Measurements from ENCODE around the gene RNASE11.
"Not testable (repeated sequence)": the region's sequence is repeated elsewhere in the genome, so short reads cannot be mapped to it uniquely, and the experiment has no call there.

The RNASE11 gene

DNA sequence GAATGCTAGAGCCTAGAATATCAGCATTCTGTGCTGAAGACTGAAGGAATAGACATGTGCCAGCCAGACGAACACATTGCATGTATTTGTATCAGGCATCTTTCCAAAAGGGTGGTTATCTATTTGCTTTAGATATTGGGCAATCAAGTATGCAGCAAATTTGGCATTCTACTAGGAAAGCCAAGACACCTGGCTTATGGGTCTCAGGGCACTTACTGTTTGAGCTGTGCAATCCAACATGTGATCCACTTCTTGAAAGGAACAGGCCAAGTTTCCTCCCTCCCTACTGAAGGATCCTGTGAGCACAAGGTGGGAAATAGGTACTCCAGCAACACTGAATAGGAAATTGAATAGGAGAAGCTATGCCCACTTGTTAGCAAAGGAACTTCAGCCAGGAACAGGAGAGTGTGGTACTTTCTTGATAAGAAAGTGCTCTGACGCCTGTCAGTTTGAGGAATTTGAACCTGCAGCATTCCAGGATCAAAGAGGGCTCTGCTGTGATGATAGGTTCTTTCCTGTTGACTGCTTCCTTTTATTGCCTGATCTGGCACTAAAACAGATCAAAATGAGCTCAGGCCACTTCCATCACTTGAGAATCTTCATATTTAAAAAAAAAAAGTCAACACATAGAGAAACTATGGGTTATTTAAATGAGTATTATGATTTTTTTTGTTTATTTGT, 33.1 kb upstream of the RNASE11 start:
- no peak for TF ChIP-seq CTCF (IDR thresholded peaks at IDR 0.05; ENCODE audit: borderline replicate concordance, insufficient read depth, low read depth, low read length)
- H3K4me3 ChIP-seq (ENCODE audit: low read depth, low read length): no peak overlapping the region

DNA sequence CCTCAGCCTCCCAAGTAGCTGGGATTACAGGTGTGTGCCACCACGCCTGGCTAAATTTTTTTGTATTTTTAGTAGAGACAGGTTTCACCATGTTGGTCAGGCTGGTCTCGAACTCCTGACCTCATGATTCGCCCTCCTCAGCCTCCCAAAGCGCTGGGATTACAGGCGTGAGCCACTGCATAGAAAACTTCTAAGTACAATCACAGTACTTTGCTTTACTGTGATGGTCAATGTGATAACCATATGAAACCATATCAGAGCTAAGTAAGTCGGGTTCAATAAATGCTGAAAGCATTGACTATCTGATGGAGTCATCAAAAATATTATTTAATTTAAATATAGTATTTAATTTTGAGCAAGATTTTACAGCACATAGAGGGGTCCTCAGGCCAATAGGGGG, 31.9 kb upstream of the RNASE11 start:
- H3K4me3 ChIP-seq (ENCODE audit: low read depth, low read length): not testable (repeated sequence)

GRCh38 chr14:20618271-20618749, 30.5 kb upstream of the RNASE11 start:
- H3K4me3 ChIP-seq (ENCODE audit: low read depth, low read length): no peak overlapping the region

DNA sequence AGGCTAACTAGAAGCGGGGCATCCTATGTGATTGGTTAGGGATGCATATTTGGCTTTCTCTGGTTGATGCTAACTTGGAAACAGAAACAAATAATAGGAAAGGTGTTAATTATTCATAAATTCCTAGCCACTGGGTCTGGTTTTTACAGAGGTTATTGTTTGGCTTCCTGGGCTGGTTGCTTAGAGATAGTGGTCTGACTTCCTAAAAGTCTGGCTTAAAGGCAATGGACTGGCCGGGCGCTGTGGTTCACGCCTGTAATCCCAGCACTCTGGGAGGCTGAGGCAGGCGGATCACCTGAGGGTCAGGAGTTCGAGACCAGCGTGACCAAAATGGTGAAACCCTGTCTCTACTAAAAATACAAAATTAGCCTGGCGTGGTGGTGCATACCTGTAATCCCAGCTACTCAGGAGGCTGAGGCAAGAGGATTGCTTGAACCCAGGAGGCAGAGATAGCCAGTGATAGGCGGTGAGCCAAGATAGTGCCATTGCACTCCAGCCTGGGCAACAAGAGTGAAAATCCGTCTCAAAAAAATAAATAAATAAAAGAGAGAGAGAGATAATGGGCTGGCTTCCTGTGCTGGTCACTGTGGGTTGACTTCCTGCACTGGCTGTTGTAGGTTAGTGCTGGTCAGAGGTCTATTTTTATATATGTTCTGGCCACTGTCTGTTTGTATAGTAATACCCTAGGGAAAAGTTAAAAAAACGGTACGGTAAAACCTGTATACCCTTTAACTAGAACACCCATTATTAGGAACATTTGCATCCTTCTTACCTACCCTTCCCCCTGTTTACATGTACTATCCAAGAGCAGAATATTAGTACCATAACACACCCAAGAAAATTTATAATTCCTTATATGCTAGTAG, 29.6 kb upstream of the RNASE11 start:
- no peak for TF ChIP-seq CTCF (IDR thresholded peaks at IDR 0.05; ENCODE audit: borderline replicate concordance, insufficient read depth, low read depth, low read length)
- no peak overlapping the region for H3K4me3 ChIP-seq (ENCODE audit: low read depth, low read length)

More at GRCh38 chr14:20618271-20618749, 30.5 kb upstream of the RNASE11 start:
- TF ChIP-seq CTCF (IDR thresholded peaks at IDR 0.05; ENCODE audit: borderline replicate concordance, insufficient read depth, low read depth, low read length): no peak

- no peak overlapping the region for H3K4me3 ChIP-seq (ENCODE audit: low read depth, low read length)
- TF ChIP-seq CTCF (IDR thresholded peaks at IDR 0.05; ENCODE audit: borderline replicate concordance, insufficient read depth, low read depth, low read length): no peak
These were observed 28.2 kb upstream of the RNASE11 start for GRCh38 chr14:20615996-20616395.

GRCh38 chr14:20614038-20614840, 26.4 kb upstream of the RNASE11 start:
- peak overlapping the region; percentile 45 for H3K4me3 ChIP-seq (ENCODE audit: low read depth, low read length)
- TF ChIP-seq CTCF (IDR thresholded peaks at IDR 0.05; ENCODE audit: borderline replicate concordance, insufficient read depth, low read depth, low read length): no peak
